Suprapubic skin (tissue), 3 donors: ENCODE measurements around the gene MBNL2.

ENCODE experiments used
- POLR2A ChIP-seq, 2 donors: fragments of 450-650 bp; IDR thresholded peaks; one replicate each; pipeline ENCODE4 v1.6.1; 2017; ENCODE audit warnings: antibody characterized with exemption in 2 of 2, mild to moderate bottlenecking in 2 of 2, moderate library complexity in 2 of 2
- TF ChIP-seq, protein P1 (sequence below), 2 donors: fragments of 200-600 bp in 1 of 2; fragments of 450-650 bp in 1 of 2; sonication (generic) in 1 of 2; IDR thresholded peaks; one replicate each; pipeline ENCODE4 v1.5.1; 2016 to 2019; ENCODE audit warnings: antibody characterized with exemption in 2 of 2, mild to moderate bottlenecking in 1 of 2, moderate library complexity in 1 of 2

DNA sequence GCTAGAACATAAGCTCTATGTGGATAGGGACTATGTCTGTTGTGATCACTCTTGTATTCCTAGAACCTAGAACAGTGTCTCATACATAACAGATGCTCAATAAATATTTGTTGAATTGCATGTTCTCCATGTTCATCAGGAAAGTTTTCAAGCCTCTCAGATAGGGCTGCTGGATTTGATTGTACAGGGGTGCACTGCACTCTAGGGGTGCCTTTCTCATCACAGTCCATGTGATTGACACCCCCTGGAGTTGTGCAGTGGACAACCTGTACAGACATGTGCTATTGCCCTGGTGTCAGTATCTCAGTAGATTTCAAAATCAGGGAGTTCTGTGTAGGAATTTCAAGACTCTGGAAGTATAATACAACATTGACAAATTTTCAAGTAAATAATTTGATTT lies 58.9 kb downstream of the MBNL2 start:
- TF ChIP-seq, protein P1, sequence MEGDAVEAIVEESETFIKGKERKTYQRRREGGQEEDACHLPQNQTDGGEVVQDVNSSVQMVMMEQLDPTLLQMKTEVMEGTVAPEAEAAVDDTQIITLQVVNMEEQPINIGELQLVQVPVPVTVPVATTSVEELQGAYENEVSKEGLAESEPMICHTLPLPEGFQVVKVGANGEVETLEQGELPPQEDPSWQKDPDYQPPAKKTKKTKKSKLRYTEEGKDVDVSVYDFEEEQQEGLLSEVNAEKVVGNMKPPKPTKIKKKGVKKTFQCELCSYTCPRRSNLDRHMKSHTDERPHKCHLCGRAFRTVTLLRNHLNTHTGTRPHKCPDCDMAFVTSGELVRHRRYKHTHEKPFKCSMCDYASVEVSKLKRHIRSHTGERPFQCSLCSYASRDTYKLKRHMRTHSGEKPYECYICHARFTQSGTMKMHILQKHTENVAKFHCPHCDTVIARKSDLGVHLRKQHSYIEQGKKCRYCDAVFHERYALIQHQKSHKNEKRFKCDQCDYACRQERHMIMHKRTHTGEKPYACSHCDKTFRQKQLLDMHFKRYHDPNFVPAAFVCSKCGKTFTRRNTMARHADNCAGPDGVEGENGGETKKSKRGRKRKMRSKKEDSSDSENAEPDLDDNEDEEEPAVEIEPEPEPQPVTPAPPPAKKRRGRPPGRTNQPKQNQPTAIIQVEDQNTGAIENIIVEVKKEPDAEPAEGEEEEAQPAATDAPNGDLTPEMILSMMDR (IDR thresholded peaks at IDR 0.05): no peak
- no peak for TF ChIP-seq POLR2A (IDR thresholded peaks at IDR 0.05)
